ENCODE measurements around the gene CXCR4. TPM values are rescaled to one million over a fixed set of nuclear protein-coding genes. Genes with fewer than 3 reads are reported as not detected.

CXCR4 gene
- total and polyA plus RNA-seq, 10 of the 15 experiments (the other 5 are each of a cell fraction or from before 2014, with no cell fraction given): 31.1 to 749 (median 52.7) TPM

- Histone ChIP-seq H3K27ac (ENCODE audit: control insufficient read depth, insufficient read depth) (no peak overlapping the region), H3K4me1 (ENCODE audit: control insufficient read depth, insufficient read depth, low read length) (peaks cover 5% of the 10 kb centered on the region; the same call in 1 of the 2 replicates), H3K79me2 (ENCODE audit: control insufficient read depth, insufficient read depth, low read length) (0 out of 2 replicates have a peak, but pooled peaks cover 2% of the 10 kb centered on the region), H3K36me3 (ENCODE audit: control insufficient read depth in 2 of 2, insufficient read depth in 2 of 2, low read length in 1 of 2) (peaks cover 0 to 4% of the 10 kb centered on the region in 2 experiments; a peak in 2 of 4 replicates), H3K4me2 (ENCODE audit: control insufficient read depth, insufficient read depth) (no peak overlapping the region), H3K9ac (ENCODE audit: control insufficient read depth, insufficient read depth, low read length) (no peak overlapping the region), H3K27me3 (replicated peaks in 1 of 2; ENCODE audit: control insufficient read depth in 2 of 2, insufficient read depth in 2 of 2, low read length in 1 of 2) (0 out of 4 replicates have a peak, but pooled peaks cover 0 to 3% of the 10 kb centered on the region in 2 experiments), H2AFZ (ENCODE audit: control insufficient read depth, low read depth, low read length) (no peak overlapping the region), H3K4me3 (no peak overlapping the region), H4K20me1 (ENCODE audit: control insufficient read depth, insufficient read depth) (no peaks in the 10 kb centered on the region), H3K9me3 (replicated peaks; ENCODE audit: control insufficient read depth, insufficient read depth, low read length) (no peaks in the 10 kb centered on the region; the same call in 2 of the 3 replicates)
- ChIA-PET CTCF (interaction anchor here (1.0 to 9.9 kb wide), 7 partner anchors 13 to 272 kb away, joined by 3 to 103 read pairs (median 7); no protein-coding TSS in a partner anchor), RAD21 (ENCODE audit: unreplicated experiment) (interaction anchor here (0.7 to 10.4 kb wide), 16 partner anchors 21 to 271 kb away, joined by 3 to 221 read pairs (median 4); partner anchors contain the start of gene DARS1), POLR2A (interaction anchor here (0.6 to 2.2 kb wide), 10 partner anchors 12 to 192 kb away, joined by 3 to 15 read pairs (median 4); no protein-coding TSS in a partner anchor), SMC1A (ENCODE audit: uncharacterized antibody, unreplicated experiment) (interaction anchor here (0.7 to 10.8 kb wide), 22 partner anchors 13 to 272 kb away, joined by 3 to 400 read pairs (median 5); no protein-coding TSS in a partner anchor)
- intact Hi-C loops (cut with micrococcal nuclease; ENCODE audit: unreplicated experiment) (no loop called here), in situ Hi-C loops (cut with MboI) (no loop called here)
- no peak for DNase-seq (ENCODE audit: low read depth, low spot score)
- BruUV-seq (replicated peaks): no TSS peak
- ATAC-seq: peak; percentile 3; the same call in 2 of the 3 replicates
- WGBS (ENCODE audit: insufficient coverage, insufficient replicate concordance, low lambda C conversion rate, missing lambda C conversion rate): 81% methylated on average over 5 of the region's 5 CpGs
- no peak for FAIRE-seq
- 0 out of 2 replicates have a peak, but pooled peaks have one; percentile 23 for TF ChIP-seq DPF2 (IDR thresholded peaks at IDR 0.05)
- TF ChIP-seq ZNF274 (IDR thresholded peaks at IDR 0.05; ENCODE audit: insufficient read depth, insufficient read length): no peak
- no peak for TF ChIP-seq JUND (IDR thresholded peaks at IDR 0.05; ENCODE audit: low read depth, low read length)
- 0 out of 2 replicates have a peak, but pooled peaks have one; percentile 16 for TF ChIP-seq CHD2 (IDR thresholded peaks at IDR 0.05; ENCODE audit: borderline replicate concordance, low read depth, low read length)
- TF ChIP-seq IRF5 (IDR thresholded peaks at IDR 0.05; ENCODE audit: borderline replicate concordance): no peak
- TF ChIP-seq GATAD2B (conservative IDR thresholded peaks at IDR 0.05; ENCODE audit: low read depth): no peak
- TF ChIP-seq JUNB (IDR thresholded peaks at IDR 0.05): no peak
- no peak for TF ChIP-seq NFXL1 (IDR thresholded peaks at IDR 0.05; ENCODE audit: borderline replicate concordance)
- TF ChIP-seq ZBTB33 (IDR thresholded peaks at IDR 0.05): no peak
- no peak for TF ChIP-seq NR2C2 (IDR thresholded peaks at IDR 0.05; ENCODE audit: borderline replicate concordance, control insufficient read depth, insufficient read length, low read depth)
- no peak for TF ChIP-seq SKIL (IDR thresholded peaks at IDR 0.05; ENCODE audit: low read depth, poor library complexity, severe bottlenecking)
- no peak for TF ChIP-seq STAT3 (IDR thresholded peaks at IDR 0.05; ENCODE audit: low read depth, low read length)
- TF ChIP-seq STAT1 (conservative IDR thresholded peaks at IDR 0.05): no peak
- no peak for TF ChIP-seq BHLHE40 (IDR thresholded peaks at IDR 0.05; ENCODE audit: borderline replicate concordance in 1 of 2, low read depth in 2 of 2, low read length in 1 of 2)
- no peak for TF ChIP-seq NR2F1 (conservative IDR thresholded peaks at IDR 0.05)
- no peak for TF ChIP-seq RB1 (IDR thresholded peaks at IDR 0.05; ENCODE audit: borderline replicate concordance)
- 0 out of 2 replicates have a peak, but pooled peaks have one; percentile 8 for TF ChIP-seq CBX5 (IDR thresholded peaks at IDR 0.05; ENCODE audit: low read depth)
Observed at GRCh38 chr2:136112317-136113208, 5.4 kb downstream of the CXCR4 start.

Data from GM12878 (cell line).